ENCODE data around the gene PAX7.

GRCh38 chr1:18583326-18583941 lies 47.2 kb upstream of the PAX7 start:
- TF ChIP-seq CTCF (IDR thresholded peaks at IDR 0.05): no peak
- TF ChIP-seq EZH2 (IDR thresholded peaks at IDR 0.05; ENCODE audit: borderline replicate concordance, insufficient read depth, low read depth, low read length, poor library complexity, severe bottlenecking): no peak

Measured in B cell (primary cell).